ENCODE data around the gene BFSP1.

The BFSP1 gene

DNA sequence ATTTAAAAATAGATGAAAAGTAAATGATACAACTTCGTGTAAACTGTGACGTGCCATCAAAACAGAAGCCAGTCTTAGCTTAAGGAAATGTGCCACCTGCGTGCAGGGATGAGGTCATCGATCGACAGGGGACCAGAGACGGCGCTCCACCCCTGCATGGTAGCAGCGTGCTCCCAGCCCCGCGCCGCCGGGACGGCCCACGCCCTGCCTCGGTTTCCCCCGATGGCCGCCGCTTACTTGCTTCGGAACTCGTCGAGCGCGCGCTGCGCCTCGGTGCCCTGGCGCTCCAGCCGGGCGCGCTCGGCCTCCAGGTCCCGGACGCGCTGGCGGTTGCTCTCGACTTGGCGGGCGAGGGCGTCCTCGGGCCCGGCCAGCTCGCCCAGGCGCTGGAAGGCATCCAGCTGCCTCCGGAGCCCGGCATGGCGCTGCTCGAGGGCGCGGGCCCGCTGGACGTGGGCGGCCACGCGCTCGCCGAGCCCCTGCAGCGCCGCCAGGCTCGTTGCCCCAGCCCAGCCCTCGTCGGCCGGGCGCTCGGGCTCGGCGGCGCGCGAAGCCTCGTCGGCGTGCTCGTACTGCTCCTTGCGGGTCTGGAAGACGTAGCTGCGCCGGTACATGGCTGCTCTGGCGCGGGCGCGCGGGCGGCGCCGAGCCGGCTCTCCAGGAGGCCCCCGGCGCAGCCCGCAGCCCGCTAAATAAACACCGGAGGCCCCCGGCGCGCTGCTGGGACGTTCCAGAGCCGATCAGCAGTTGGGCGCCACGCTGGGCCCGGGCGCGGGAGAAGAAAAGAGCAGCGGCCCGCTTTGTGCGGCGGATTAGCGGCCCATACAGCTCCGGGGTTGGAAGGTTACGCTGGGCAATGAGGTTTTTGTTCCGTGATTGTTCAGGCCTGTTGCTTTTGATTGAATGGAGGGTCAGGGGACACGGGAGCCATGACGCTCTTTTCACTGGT, at the start of gene BFSP1:
TSS of gene BFSP1 (minus strand) at position 664 of the 949 bp plus-strand sequence. CDS start at position 614, 50 bp downstream.
- DNase-seq = peak; percentile 64

- no peak for DNase-seq
These were observed 49.7 kb upstream of the BFSP1 start for GRCh38 chr20:17580895-17581294.

DNA sequence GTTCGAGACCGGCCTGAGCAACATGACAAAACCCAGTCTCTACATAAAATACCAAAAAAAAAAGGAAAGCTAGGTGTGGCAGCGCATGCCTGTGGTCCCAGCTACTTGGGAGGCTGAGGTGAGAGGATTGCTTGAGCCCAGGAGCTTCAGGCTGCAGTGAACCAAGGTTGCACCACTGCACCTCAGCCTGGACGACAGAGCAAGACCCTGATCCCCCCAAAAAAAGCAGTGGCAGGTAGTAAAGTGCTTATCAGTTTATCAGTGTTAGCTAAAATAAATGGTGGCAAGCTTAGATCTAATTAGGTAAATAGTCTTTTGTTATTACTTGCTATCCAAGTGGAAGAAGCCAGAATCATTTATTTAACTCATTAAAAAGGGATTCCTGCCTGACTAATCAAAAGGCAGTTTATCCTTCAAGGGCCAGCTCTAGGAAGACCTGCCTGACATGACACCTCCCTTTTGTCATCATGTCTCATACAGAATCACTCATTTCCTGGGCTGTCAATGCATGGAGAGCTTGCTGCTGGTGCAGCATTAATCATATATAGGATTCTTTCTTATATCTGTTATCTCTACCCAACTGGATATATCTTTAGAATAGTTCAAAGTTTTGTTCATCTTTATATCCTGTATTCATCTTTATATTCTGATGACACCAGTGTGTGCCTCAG, 48.3 kb upstream of the BFSP1 start:
- no peak for DNase-seq

DNA sequence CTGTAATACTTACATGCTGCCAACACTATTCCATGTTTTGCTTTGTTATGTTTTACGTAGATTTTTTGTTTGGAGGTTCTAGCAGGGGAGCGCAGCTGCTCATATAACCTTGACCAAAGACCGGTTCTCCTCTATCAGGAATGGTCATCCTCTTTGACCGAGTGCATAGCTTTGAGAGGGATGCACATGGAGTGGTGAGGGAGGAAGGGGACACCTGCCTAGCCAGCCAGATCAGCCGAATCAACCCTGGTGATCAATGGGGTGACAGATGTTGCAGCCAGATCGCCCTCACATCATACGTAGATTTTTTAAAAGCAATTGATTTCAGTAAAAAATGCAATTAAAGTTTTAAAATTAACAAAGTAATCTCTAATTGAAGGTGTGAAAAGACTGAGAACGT, 45.0 kb upstream of the BFSP1 start:
- no peak for DNase-seq

- no peak for DNase-seq
These were observed 42.3 kb upstream of the BFSP1 start for GRCh38 chr20:17573463-17573862.

GRCh38 chr20:17572034-17572638, 41.0 kb upstream of the BFSP1 start:
- DNase-seq = no peak

DNA sequence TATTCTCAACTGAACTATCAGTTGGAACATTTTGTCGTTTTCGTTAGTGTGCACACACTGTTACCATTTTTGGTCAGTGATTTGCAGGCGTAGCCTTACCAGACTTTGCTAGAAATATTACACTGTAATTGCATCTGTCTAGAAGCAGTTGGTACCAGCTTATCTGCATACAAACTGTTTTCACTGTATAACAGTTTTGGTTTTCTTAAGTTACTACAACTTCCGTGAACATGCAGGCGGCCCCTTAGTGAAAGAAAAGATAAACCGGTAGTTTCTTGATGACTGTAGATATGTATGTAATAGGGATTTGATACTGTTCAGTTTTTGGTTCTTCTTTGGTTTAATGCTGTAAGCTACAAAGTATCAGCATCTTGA, 40.0 kb upstream of the BFSP1 start:
- DNase-seq = no peak

DNA sequence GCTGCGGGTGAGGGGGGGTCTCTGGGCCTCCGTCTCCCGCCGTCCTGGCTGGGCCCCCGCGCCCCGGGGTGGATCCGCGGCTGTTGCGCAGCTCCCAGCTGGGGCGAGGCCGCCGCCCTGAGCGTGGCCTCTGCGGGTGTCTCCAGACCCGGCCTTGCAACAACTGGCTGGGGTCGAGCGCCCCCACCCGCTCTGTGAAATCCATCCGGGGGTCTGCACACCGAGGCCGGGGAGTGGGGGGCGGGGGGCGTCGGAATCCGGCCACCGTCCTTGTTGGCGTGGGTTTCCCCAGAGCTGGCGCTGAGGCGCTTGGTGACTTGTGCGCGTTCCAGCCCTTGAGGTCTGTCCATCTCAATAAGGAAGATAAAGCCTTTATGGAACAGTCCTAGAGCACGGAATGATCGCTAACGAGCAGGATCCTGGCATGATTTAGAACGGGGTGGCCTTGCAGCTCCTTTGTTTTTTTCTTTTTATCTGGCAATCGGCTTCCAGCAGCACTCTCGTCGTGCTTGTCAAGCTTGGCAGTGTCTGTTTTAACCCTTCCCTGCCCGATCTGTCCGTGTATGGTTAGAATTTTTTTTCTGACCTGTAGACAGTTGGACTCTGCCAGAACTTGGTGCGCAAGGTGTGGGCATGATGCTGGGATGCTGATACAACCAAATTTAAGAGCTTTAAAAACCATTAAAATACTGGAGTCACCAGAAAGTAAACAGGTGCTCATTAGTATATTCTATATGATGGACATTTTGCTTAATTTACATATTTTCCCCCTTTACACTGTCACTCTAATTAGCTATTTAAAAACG, 39.4 kb upstream of the BFSP1 start:
- DNase-seq = peak; percentile 39

GRCh38 chr20:17569616-17570346, 38.6 kb upstream of the BFSP1 start, which contains the start of gene DSTN:
Gene DSTN (plus strand): TSS chr20:17570075. CDS start chr20:17570209, 134 bp downstream.
- DNase-seq = peak; percentile 95

DNA sequence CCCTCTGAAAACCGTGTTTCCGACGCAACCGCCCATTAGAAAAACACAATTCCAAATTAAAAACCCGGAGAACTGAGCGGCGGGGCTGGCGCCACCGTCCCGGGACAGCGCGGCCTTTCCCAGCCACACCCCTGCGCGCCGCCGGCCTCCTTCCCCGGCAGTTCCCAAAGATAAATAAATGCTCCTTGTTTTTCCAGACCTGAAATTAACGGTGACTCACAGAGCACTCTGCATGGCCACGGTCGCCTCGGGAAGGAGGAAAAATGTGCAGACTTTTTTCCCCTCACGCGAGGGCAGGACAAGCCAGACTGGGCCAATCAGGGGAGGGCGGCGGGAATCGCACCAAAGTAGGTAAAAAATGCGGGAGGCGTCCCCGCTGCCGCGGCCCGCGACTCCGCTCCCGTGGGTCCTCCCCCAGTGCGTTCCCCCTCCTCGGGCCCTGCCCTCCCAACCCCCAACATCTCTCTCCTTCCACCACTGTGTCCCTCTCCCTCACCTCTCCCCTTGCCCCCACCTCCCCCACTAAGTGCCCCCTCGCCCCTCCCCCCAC, 37.9 kb upstream of the BFSP1 start:
- DNase-seq = peak; percentile 49

DNA sequence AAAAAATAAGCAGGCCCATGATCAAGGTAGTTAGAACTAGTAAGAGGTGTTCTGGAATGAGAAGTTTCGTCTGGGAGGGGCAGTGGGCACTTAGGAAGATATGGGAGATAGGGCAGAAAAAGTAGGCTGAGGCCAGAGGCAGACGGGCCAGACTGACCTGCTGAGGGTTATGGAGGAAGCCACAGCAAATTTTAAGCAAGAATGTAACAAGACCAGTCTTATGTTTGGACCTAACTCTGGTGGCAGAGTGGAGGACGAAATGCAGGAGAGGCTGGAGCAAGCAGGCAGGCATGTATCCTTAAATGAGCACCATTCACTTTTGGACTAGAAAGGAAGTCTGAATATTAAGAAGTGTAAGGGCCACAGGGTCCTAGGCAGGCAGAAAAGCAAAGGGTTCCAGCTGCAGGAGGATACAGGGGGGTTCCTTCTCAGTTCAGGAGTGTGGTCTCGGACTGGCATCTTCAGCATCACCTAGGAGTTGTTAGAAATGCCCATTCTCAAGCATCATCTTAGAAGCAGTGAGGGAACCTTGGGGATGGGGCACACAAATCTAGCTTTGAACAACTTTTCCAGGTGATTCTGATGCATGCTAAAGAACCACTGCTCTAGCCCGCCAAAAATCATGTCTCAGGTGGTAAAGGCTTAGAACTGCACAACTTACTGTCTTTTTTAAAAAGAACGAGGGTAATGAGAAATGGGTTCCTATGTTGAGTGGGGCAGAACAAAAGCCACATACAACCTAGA, 37.0 kb upstream of the BFSP1 start:
- no peak for DNase-seq

- no peak for DNase-seq
These were observed 35.2 kb upstream of the BFSP1 start for GRCh38 chr20:17566345-17566744.

DNA sequence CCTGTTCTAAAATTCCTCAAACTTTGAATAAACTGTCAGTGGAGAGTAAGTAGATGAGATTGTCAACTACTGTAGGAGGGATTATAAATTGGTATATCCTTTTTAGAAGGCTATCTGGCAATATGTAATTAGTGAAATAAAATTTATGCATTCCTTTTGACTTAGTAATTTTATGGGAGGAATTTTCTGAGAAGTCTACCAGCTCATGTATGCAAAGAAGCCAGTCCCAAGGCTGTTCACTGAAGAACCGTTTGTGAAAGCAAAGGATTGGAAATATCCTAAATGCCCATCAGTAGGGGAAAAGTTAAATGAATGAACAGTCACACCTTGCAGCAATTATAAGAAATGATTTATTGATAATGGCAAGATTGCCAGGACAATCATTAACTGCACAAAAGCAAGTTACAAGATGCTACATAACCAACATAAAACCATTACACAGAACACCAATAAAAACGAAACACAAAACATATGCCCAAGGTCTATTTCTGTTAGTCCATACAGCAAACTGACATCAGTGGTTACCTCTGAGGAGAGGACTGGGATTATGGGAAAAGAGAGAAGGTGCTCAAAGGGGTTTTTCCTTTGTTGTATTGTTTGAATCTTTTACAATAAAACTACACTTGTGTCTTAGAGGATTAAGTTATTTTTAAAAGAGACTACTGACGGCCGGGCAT, 34.1 kb upstream of the BFSP1 start:
- no peak for DNase-seq

DNA sequence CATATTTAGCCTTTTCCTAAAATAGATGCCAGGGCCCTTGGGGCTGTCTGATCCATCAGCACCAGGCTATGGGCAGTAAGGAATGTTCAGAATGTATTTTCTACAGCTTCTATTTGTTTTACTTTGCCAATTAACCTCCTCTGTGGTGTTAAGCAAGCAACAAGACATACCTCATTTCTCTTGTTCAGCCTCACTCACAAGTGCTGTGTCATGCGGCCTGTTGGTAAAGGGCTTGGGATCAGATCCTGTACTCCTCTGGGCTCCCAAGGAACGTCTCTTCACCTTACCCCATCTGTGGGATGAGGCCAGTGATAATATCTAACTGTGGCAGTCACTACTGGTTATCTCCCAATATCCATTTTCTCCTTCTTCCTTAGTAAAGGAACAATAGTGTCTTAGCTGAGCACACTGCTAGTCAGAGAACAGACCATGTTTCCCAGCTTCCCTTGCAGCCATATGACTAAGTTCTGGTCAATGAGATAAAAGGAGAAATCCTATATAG, 31.7 kb upstream of the BFSP1 start:
- no peak for DNase-seq

DNA sequence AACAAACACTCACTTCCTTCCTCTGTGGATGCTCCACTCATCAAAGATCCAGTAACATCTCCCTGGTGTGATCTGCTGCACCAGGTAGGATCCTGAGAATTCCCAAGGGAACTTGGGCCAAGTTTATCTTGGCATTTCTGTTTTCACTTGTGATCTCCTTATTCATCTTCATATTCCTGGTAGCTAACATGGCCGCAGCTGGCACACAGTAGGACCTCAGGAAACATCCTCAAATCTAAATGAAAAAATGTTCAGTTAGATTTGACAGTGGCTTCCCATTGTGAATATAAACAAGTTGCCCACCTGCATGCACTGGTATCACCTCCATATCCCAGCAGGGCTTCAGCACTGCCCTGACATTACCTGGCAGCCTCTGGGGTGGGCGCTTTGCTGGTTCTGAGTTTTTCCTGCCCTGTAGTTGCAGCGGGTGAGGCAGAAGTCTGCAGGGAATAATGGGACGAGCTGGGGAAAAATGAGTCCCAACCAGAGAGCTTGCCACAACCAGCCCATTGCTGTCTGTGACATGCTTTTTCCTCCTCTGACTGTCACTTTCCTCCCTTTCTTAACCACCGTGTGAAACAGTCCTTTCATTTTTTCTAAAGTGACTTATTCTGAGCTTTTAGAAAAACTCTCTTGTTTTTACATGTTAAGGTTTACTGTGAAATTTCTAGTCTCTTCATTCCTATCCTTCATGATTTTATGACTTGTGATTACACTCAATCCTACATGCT, 29.3 kb upstream of the BFSP1 start:
- no peak for DNase-seq

- no peak for DNase-seq
These were observed 28.2 kb upstream of the BFSP1 start for GRCh38 chr20:17559338-17559737.

- no peak for DNase-seq
These were observed 27.7 kb upstream of the BFSP1 start for GRCh38 chr20:17558941-17559304.

- no peak for DNase-seq
These were observed 27.2 kb upstream of the BFSP1 start for GRCh38 chr20:17558154-17558940.

DNA sequence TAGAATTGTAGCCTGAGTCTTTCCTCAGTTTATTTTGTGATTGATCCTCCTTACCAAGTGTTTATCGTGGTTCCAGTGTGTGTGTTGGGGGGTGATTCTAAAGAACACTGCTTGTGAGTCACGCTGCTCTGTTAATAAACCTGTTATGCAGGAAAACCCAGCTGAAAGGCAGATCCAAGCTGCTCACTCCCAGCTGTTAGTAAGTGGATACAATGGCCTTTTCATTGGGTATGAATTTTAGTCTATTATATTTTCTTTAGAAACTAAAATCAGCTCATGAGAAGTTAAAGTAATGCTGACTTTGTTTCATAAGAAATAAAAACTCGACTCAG, 26.5 kb upstream of the BFSP1 start:
- no peak for DNase-seq

Data from NCI-H1105 (cell line).